GM12891 (cell line): ENCODE data around the gene DLG5.
A peak's percentile ranks its signal among the peaks of the same experiment; 100 is the strongest.

Experiments used
- DNase-seq: peaks from one replicate; pipeline ENCODE4 v3.0.0; 2011; ENCODE audit warnings: low spot score; ENCODE audit not compliant: insufficient read length
- FAIRE-seq: peaks from 2 replicates; lab custom pipeline; 2011; peaks lifted over from hg19 to GRCh38; lab: Jason Lieb, UNC
- PAX5 ChIP-seq: IDR thresholded peaks from 2 replicates; pipeline ENCODE4 v1.6.1; 2011; ENCODE audit warnings: low read length, moderate library complexity, mild to moderate bottlenecking; ENCODE audit not compliant: insufficient read depth, severe bottlenecking
- POLR2A ChIP-seq: IDR thresholded peaks from 2 replicates; pipeline ENCODE4 v1.6.1; 2011; ENCODE audit warnings: low read depth, low read length, control low read depth
- POLR2AphosphoS5 ChIP-seq: IDR thresholded peaks from 2 replicates; pipeline ENCODE4 v1.6.1; 2011; ENCODE audit warnings: low read depth, low read length, control low read depth
- POU2F2 ChIP-seq: IDR thresholded peaks from 2 replicates; pipeline ENCODE4 v1.6.1; 2011; ENCODE audit warnings: low read depth, mild to moderate bottlenecking, control low read depth, low read length, moderate library complexity
- SPI1 ChIP-seq: IDR thresholded peaks from 2 replicates; pipeline ENCODE4 v1.6.1; 2011; ENCODE audit warnings: low read depth, low read length, control low read depth
- TAF1 ChIP-seq: IDR thresholded peaks from 2 replicates; pipeline ENCODE4 v1.6.1; 2011; ENCODE audit warnings: low read depth, low read length, control low read depth

Gene DLG5

DNA sequence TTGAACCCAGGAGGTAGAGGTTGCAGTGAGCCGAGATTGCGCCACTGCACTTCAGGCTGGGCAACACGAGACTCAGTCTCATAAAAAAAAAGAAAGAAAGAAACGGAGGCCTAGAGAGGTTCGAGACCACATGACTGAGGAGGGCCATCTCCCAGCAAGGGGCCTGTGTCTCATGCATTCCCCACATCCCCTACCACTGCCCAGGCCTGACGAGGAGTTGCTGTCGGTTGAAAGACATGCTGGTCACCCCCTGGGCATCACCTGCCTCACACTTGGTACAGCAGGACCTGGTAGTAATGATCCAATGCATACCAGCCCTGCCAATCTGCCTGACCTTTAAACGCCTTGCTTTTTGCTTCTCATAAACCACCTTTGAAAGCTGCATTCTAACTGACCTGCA lies 85.9 kb downstream of the DLG5 start:
- TF ChIP-seq SPI1 (no peak), POU2F2 (no peak), PAX5 (no peak), TAF1 (no peak), POLR2AphosphoS5 (no peak), POLR2A (no peak)
- no peak for FAIRE-seq

GRCh38 chr10:77837925-77838595 lies 88.5 kb downstream of the DLG5 start:
- FAIRE-seq (no peak), DNase-seq (no peak)
- TF ChIP-seq POLR2A: no peak
- no peak for TF ChIP-seq TAF1
- TF ChIP-seq POU2F2: no peak
- no peak for TF ChIP-seq PAX5
- TF ChIP-seq POLR2AphosphoS5: no peak
- TF ChIP-seq SPI1: no peak

More for the DNA sequence above, 85.9 kb downstream of the DLG5 start:
- DNase-seq: no peak

DNA sequence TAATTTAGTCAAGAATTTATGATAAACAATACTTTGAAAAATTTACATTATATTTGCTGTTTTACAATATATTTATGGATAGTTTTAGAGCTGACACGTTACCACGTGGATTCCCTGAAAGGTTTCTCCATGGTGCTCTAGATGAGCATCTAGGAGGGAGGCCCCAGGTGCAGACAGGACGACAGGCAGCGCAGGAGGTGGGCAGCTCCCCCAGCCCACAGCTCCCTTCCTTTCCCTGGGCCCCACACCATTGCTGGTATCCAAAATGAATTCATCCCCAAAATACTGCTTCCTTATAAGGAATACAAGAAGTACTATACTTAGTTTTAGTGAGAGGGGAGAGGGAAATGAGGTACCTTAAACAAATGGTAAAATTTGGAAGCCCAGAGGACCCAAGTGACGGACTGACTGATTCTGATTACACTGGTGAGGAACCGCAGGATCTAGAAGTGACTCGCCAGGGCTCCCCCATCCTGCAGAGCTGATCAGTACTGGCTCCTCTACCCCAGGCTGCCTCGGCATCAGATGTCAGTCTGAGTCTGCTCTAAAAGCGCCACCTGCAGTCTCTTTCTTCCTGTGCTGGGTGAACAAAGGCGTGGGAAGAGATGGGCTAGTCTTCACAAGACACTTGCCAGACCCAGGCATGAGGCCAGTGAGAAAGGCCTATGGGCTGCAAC lies 89.2 kb downstream of the DLG5 start:
- TF ChIP-seq POU2F2: no peak
- 0 out of 2 replicates have a peak, but pooled peaks have one; percentile 8 for TF ChIP-seq SPI1
- FAIRE-seq (peak; percentile 76), DNase-seq (peak; percentile 88)

DNA sequence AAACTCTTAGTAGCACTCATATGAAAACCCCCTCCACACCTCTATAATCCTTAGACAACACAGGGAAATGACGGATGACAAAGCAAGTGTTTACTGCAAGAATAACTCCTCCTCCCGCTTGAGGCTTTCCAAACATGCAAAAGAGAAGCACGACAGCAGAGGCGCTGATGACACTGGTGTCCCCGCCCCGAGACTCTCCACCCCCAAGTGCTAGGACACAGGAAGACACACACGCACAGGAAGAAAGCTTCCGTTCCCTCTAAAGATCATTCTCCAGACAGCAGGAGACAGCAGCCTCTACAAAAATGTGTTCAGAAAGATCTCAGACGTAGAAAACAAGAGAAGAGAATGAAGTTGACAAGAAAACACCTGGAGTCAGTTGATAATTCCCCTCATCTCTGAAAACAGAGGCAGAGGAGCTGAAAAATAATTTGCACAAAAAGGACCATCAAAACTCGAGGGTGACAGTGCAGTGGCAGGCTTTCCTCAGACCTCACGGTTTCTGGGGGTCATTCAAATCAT lies 90.2 kb downstream of the DLG5 start:
- peak; percentile 54 for DNase-seq
- peak; percentile 82 for FAIRE-seq

GRCh38 chr10:77835669-77836086 lies 90.9 kb downstream of the DLG5 start:
- FAIRE-seq (no peak), DNase-seq (no peak)
- TF ChIP-seq POLR2AphosphoS5 (no peak), POLR2A (no peak), POU2F2 (no peak), SPI1 (no peak), PAX5 (no peak), TAF1 (no peak)

More for the DNA sequence above, 90.2 kb downstream of the DLG5 start:
- TF ChIP-seq PAX5: no peak
- no peak for TF ChIP-seq SPI1
- no peak for TF ChIP-seq POLR2A
- TF ChIP-seq POU2F2: no peak
- no peak for TF ChIP-seq TAF1
- no peak for TF ChIP-seq POLR2AphosphoS5

GRCh38 chr10:77834943-77835668 lies 91.4 kb downstream of the DLG5 start:
- no peak for DNase-seq
- no peak for FAIRE-seq
- TF ChIP-seq PAX5 (no peak), TAF1 (no peak), SPI1 (no peak)

DNA sequence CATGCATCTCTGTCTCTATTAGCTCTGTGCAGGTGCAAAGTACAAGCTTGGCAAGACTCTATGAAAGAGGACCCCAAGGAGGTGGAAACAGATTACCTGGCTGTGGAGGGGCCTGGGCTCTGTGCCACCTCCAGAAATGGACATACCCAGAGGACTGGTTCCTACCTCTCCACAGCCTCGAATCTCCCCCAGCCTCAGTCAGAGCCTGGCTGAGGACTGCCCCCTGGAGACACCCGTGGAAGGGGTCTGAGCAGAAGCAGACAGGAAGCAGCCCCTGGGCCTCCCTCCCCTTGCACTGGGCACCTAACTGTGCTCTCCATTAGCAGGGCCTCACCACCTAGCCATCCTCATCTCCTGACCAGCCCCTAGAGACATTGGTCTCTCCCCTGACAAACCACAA lies 92.0 kb downstream of the DLG5 start:
- DNase-seq (no peak), FAIRE-seq (no peak)
- TF ChIP-seq POLR2AphosphoS5: no peak
- no peak for TF ChIP-seq SPI1
- TF ChIP-seq POU2F2: no peak
- TF ChIP-seq POLR2A: no peak

DNA sequence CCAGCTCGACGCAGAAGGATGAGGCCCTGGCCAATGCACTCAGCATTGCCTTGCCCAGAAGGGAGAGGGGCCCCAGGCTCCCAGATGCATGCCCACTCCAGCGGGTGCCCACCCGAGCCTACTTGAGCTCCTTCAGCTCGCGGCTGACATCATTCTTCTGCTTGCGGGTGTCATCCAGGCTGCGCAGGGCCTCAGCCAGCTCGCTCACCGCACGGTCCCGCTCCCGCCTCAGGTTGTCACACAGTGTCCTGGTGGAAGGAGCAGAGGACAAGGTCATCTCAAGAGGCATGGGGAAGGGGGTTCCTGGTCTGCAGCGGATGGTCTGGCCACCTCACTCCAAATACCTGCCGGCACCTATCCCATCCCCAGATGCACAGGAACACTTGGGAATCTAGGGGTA lies 92.8 kb downstream of the DLG5 start:
- DNase-seq (no peak), FAIRE-seq (no peak)
- no peak for TF ChIP-seq TAF1
- TF ChIP-seq SPI1: no peak
- TF ChIP-seq POU2F2: no peak
- TF ChIP-seq PAX5: no peak
- no peak for TF ChIP-seq POLR2A
- no peak for TF ChIP-seq POLR2AphosphoS5

- TF ChIP-seq SPI1 (no peak), PAX5 (no peak), POU2F2 (no peak), POLR2AphosphoS5 (no peak), POLR2A (no peak), TAF1 (no peak)
- FAIRE-seq (no peak), DNase-seq (no peak)
These were observed 93.3 kb downstream of the DLG5 start for GRCh38 chr10:77833225-77833624.
